Kidney (tissue), 14 donors: ENCODE data around the gene SNX1. TPM values are rescaled to one million over a fixed set of nuclear protein-coding genes. Genes with fewer than 3 reads are reported as not detected.

Experiments used
- DNase-seq, 5 donors: peaks; one replicate each; pipeline ENCODE4 v3.0.0-alpha.2; 2013 to 2020
- FAIRE-seq: peaks from 2 replicates; lab custom pipeline; 2012; peaks lifted over from hg19 to GRCh38; lab: Jason Lieb, UNC
- H3K27ac ChIP-seq, 2 donors: one replicate each; pipeline ENCODE4 v1.7.0; 2013; ENCODE audit warnings: low read depth in 2 of 2, low read length in 2 of 2, inconsistent platforms in 1 of 2
- H3K27me3 ChIP-seq: one replicate; pipeline ENCODE4 v1.7.1; 2013; ENCODE audit warnings: low read length, inconsistent platforms; ENCODE audit not compliant: control insufficient read depth, insufficient read depth
- H3K36me3 ChIP-seq, 3 donors: one replicate each; pipeline versions ENCODE4 v1.7.0 to v1.7.1; 2013; ENCODE audit warnings: low read length in 3 of 3, control low read depth in 1 of 3, inconsistent platforms in 1 of 3; ENCODE audit not compliant: insufficient read depth in 3 of 3, control insufficient read depth in 2 of 3
- H3K4me1 ChIP-seq, 3 donors: one replicate each; pipeline versions ENCODE4 v1.7.0 to v1.7.1; 2013; ENCODE audit warnings: low read length in 3 of 3, inconsistent platforms in 1 of 3, low read depth in 1 of 3; ENCODE audit not compliant: control insufficient read depth in 2 of 3, insufficient read depth in 2 of 3
- H3K4me3 ChIP-seq, 3 donors: one replicate each; pipeline versions ENCODE4 v1.7.0 to v1.8.1; 2013; ENCODE audit warnings: low read length in 3 of 3, control low read depth in 1 of 3, inconsistent platforms in 1 of 3
- H3K9ac ChIP-seq, 3 donors: one replicate each; pipeline versions ENCODE4 v1.7.0 to v1.7.1; 2013; ENCODE audit warnings: low read length in 3 of 3, control low read depth in 1 of 3, inconsistent platforms in 1 of 3
- H3K9me3 ChIP-seq, 3 donors: one replicate each; pipeline versions ENCODE4 v1.7.0 to v1.7.1; 2013; ENCODE audit warnings: low read length in 3 of 3, control low read depth in 1 of 3, inconsistent platforms in 1 of 3; ENCODE audit not compliant: control insufficient read depth in 2 of 3, insufficient read depth in 1 of 3
- CTCF ChIP-seq: IDR thresholded peaks from 3 replicates; pipeline ENCODE4 v1.5.1; 2012; ENCODE audit warnings: mild to moderate bottlenecking, moderate library complexity, borderline replicate concordance; ENCODE audit not compliant: insufficient read depth; ENCODE audit errors: extremely low read depth
- intact Hi-C: fragments of 100-400 bp; cut with DNase I; formaldehyde crosslinking; loops from one replicate; pipeline ENCODE4 v1.11.1; 2022
- polyA plus RNA-seq: library from polyadenylated mRNA; stranded (reverse); fragments of 350-450 nt; fragmentation: Illumina TruSeq; extraction: RNeasy Lipid Tissue Mini Kit (QIAGEN cat#74804); gene quantifications from one replicate; pipeline ENCODE4 v1.2.3, GENCODE V29; 2014; ENCODE audit warnings: low read depth, low replicate concordance; ENCODE audit not compliant: insufficient read depth
- total RNA-seq: library from RNA; stranded (reverse); fragmentation: NEBNext Ultra II Directional; extraction: Animal tissue kit (Norgen Biotek cat#: 25700); gene quantifications from one replicate; pipeline ENCODE4 v1.2.1, GENCODE V29; 2021
- donor health status: control.
- donor health status: control.
- donor health status: control.
- donor health status: control.
- donor health status: control.
- donor health status: DM: yes; HTN: yes; CAD: no.
- donor health status: Normal renal cell carcinoma (clear cell type).

The SNX1 gene
- total and polyA plus RNA-seq, 2 donors from 2014 or later, result 81.2 to 148 TPM

- Histone ChIP-seq H3K4me1 (peaks cover 0 to 25% (median 14%) of the 10 kb centered on the region in 3 donors), H3K9ac (no peak overlapping the region), H3K27me3 (no peaks in the 10 kb centered on the region), H3K9me3 (no peaks in the 10 kb centered on the region), H3K27ac (peak overlapping the region in 1 of 2 donors; percentile 16), H3K36me3 (peaks cover 2 to 17% (median 4%) of the 10 kb centered on the region in 3 donors), H3K4me3 (peak overlapping the region in 1 of 3 donors; percentile 23)
- FAIRE-seq (no peak), DNase-seq (peak in 2 of 5 donors; percentile 31 to 35)
- no peak for TF ChIP-seq CTCF
- intact Hi-C loops, result no loop called here
Measured at GRCh38 chr15:64111679-64112050, 15.9 kb downstream of the SNX1 start.

- Histone ChIP-seq H3K27ac (peak overlapping the region; percentile 16 to 33), H3K4me3 (no peak overlapping the region), H3K4me1 (peaks cover 0 to 19% (median 12%) of the 10 kb centered on the region in 3 donors), H3K27me3 (no peaks in the 10 kb centered on the region), H3K9ac (no peak overlapping the region), H3K9me3 (no peaks in the 10 kb centered on the region), H3K36me3 (peaks cover 2 to 17% (median 4%) of the 10 kb centered on the region in 3 donors)
- no peak for FAIRE-seq
- intact Hi-C loops, result no loop called here
- TF ChIP-seq CTCF, result no peak
- peak in 2 of 5 donors; percentile 25 to 38 for DNase-seq
Measured at GRCh38 chr15:64112073-64112772, 16.4 kb downstream of the SNX1 start.

GRCh38 chr15:64112904-64113303 lies 17.1 kb downstream of the SNX1 start:
- intact Hi-C loops, result no loop called here
- H3K27ac ChIP-seq, result peak overlapping the region in 1 of 2 donors; percentile 33
- H3K36me3 ChIP-seq, result peaks cover 2 to 17% (median 6%) of the 10 kb centered on the region in 3 donors

More at GRCh38 chr15:64112904-64113303, 17.1 kb downstream of the SNX1 start:
- FAIRE-seq (no peak), DNase-seq (no peak)
- no peaks in the 10 kb centered on the region for H3K9me3 ChIP-seq
- no peak overlapping the region for H3K9ac ChIP-seq
- H3K4me1 ChIP-seq, result peaks cover 0 to 15% (median 10%) of the 10 kb centered on the region in 3 donors
- TF ChIP-seq CTCF, result no peak
- no peak overlapping the region for H3K4me3 ChIP-seq
- H3K27me3 ChIP-seq, result no peaks in the 10 kb centered on the region
